22Rv1 (cell line): ENCODE measurements around the gene MBOAT2.

Experiments used
- ZFX ChIP-seq: fragments of 450-650 bp; IDR thresholded peaks from 2 replicates; pipeline ENCODE4 v1.6.1; 2017; ENCODE audit warnings: antibody characterized with exemption, borderline replicate concordance
- TF ChIP-seq, protein P1 (sequence below): fragments of 450-650 bp; IDR thresholded peaks from 2 replicates; pipeline ENCODE4 v1.5.1; 2017; ENCODE audit warnings: mild to moderate bottlenecking

- TF ChIP-seq, protein P1, sequence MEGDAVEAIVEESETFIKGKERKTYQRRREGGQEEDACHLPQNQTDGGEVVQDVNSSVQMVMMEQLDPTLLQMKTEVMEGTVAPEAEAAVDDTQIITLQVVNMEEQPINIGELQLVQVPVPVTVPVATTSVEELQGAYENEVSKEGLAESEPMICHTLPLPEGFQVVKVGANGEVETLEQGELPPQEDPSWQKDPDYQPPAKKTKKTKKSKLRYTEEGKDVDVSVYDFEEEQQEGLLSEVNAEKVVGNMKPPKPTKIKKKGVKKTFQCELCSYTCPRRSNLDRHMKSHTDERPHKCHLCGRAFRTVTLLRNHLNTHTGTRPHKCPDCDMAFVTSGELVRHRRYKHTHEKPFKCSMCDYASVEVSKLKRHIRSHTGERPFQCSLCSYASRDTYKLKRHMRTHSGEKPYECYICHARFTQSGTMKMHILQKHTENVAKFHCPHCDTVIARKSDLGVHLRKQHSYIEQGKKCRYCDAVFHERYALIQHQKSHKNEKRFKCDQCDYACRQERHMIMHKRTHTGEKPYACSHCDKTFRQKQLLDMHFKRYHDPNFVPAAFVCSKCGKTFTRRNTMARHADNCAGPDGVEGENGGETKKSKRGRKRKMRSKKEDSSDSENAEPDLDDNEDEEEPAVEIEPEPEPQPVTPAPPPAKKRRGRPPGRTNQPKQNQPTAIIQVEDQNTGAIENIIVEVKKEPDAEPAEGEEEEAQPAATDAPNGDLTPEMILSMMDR = no peak
- no peak for TF ChIP-seq ZFX
Observed at GRCh38 chr2:8861797-8862196, 141.7 kb downstream of the MBOAT2 start.
